SU-DHL-6 (cell line): ENCODE results near the gene ITGAL.

Source experiments
- H2AFZ ChIP-seq: fragments of 200-600 bp; sonication (generic); 2 replicates; pipeline ENCODE4 v1.6.1; 2014; ENCODE audit warnings: low read depth, mild to moderate bottlenecking, moderate library complexity, mixed read lengths, antibody characterized with exemption, low read length; ENCODE audit not compliant: severe bottlenecking
- H3F3A ChIP-seq: fragments of 200-600 bp; shearing (Covaris generic); 2 replicates; pipeline ENCODE4 v1.6.0; 2016; ENCODE audit warnings: antibody characterized with exemption, mild to moderate bottlenecking; ENCODE audit not compliant: insufficient read depth
- H3K27ac ChIP-seq: fragments of 200-600 bp; sonication (generic); 2 replicates; pipeline ENCODE4 v1.5.1; 2016; ENCODE audit warnings: low read depth, mild to moderate bottlenecking, low read length, moderate library complexity, mixed read lengths
- H3K27me3 ChIP-seq: fragments of 200-600 bp; sonication (generic), shearing (Covaris generic); 2 replicates; pipeline ENCODE4 v1.6.0; 2014; ENCODE audit warnings: mild to moderate bottlenecking, low read length
- H3K36me3 ChIP-seq: fragments of 200-600 bp; sonication (generic); 2 replicates; pipeline ENCODE4 v1.6.1; 2014; ENCODE audit warnings: mild to moderate bottlenecking, low read length, mixed read lengths
- H3K4me2 ChIP-seq: fragments of 300-600, 200-600 bp; shearing (Covaris generic), sonication (generic); 2 replicates; pipeline ENCODE4 v1.6.0; 2014; ENCODE audit warnings: low read length, low read depth, mild to moderate bottlenecking; ENCODE audit not compliant: poor library complexity, severe bottlenecking
- H3K4me3 ChIP-seq: fragments of 200-600 bp; sonication (generic); 2 replicates; pipeline ENCODE4 v1.5.1; 2014; ENCODE audit warnings: antibody characterized with exemption, low read length, mild to moderate bottlenecking, mixed read lengths; ENCODE audit not compliant: insufficient read depth, poor library complexity, severe bottlenecking
- H3K79me2 ChIP-seq: fragments of 200-600 bp; sonication (generic); 2 replicates; pipeline ENCODE4 v1.6.1; 2014; ENCODE audit warnings: mild to moderate bottlenecking, low read length, moderate library complexity; ENCODE audit not compliant: insufficient read depth
- H3K9ac ChIP-seq: fragments of 200-600 bp; sonication (generic); 2 replicates; pipeline ENCODE4 v1.7.0; 2014; ENCODE audit warnings: mild to moderate bottlenecking, low read length
- H3K9me2 ChIP-seq: fragments of 200-600 bp; sonication (generic); replicated peaks from 2 replicates; pipeline ENCODE4 v1.6.1; 2014; ENCODE audit warnings: low read length; ENCODE audit not compliant: insufficient read depth
- H3K9me3 ChIP-seq: fragments of 200-600 bp; sonication (generic); 2 replicates; pipeline ENCODE4 v1.6.1; 2014; ENCODE audit warnings: low read length, mixed read lengths; ENCODE audit not compliant: insufficient read depth
- H4K20me1 ChIP-seq: fragments of 200-600 bp; sonication (generic); 2 replicates; pipeline ENCODE4 v1.6.1; 2014; ENCODE audit warnings: low read depth, mild to moderate bottlenecking, antibody characterized with exemption, low read length, moderate library complexity, mixed read lengths
- CTCF ChIP-seq: fragments of 200-600 bp; sonication (generic); IDR thresholded peaks from one replicate; pipeline ENCODE4 v1.5.1; 2017; ENCODE audit warnings: antibody characterized with exemption, mild to moderate bottlenecking, low read length, moderate library complexity; ENCODE audit not compliant: insufficient read depth, poor library complexity, severe bottlenecking
- EZH2phosphoT487 ChIP-seq: fragments of 200-600 bp; sonication (generic), shearing (Covaris generic); conservative IDR thresholded peaks from 2 replicates; pipeline ENCODE4 v1.6.1; 2018; ENCODE audit warnings: mild to moderate bottlenecking, antibody characterized with exemption, low read length, moderate library complexity, mixed read lengths

The ITGAL gene

DNA sequence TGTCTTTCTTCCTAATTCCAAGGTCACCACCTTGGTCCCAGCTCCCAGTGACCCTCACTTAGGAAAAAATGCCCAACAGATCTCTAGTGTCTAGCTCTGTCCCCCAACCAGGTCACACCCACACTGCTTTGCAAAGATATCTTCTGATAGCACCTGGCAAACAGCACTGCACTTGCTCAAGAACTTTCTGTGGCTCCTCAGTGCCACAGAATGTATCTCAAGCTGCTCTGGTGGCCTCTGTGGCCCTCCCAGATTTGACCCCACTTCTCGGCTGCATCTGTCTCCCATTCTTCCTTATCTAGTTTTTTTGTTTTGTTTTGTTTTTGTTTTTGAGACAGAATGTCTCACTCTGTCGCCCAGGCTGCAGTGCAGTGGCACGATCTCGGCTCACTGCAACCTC, 94.0 kb downstream of the ITGAL start:
- Histone ChIP-seq H4K20me1 (no peaks in the 10 kb centered on the region), H3K4me3 (no peak overlapping the region), H2AFZ (no peak overlapping the region), H3K9me3 (no peaks in the 10 kb centered on the region), H3K4me2 (no peak overlapping the region), H3K79me2 (no peaks in the 10 kb centered on the region), H3K9me2 (no peaks in the 10 kb centered on the region), H3F3A (no peaks in the 10 kb centered on the region), H3K36me3 (no peaks in the 10 kb centered on the region), H3K27ac (no peak overlapping the region), H3K9ac (no peak overlapping the region), H3K27me3 (no peaks in the 10 kb centered on the region)
- no peak for TF ChIP-seq CTCF
- TF ChIP-seq EZH2phosphoT487: no peak

- Histone ChIP-seq H4K20me1 (no peaks in the 10 kb centered on the region), H3F3A (no peaks in the 10 kb centered on the region), H3K27ac (no peak overlapping the region), H3K9me3 (no peaks in the 10 kb centered on the region), H3K36me3 (no peaks in the 10 kb centered on the region), H3K79me2 (peaks cover 2% of the 10 kb centered on the region; the same call in 1 of the 2 replicates), H3K4me2 (no peak overlapping the region), H3K4me3 (no peak overlapping the region), H3K9me2 (no peaks in the 10 kb centered on the region), H3K9ac (peak overlapping the region; percentile 7; the same call in 1 of the 2 replicates), H3K27me3 (no peaks in the 10 kb centered on the region), H2AFZ (no peak overlapping the region)
- no peak for TF ChIP-seq EZH2phosphoT487
- no peak for TF ChIP-seq CTCF
These were observed 94.8 kb downstream of the ITGAL start for GRCh38 chr16:30567160-30567990.

DNA sequence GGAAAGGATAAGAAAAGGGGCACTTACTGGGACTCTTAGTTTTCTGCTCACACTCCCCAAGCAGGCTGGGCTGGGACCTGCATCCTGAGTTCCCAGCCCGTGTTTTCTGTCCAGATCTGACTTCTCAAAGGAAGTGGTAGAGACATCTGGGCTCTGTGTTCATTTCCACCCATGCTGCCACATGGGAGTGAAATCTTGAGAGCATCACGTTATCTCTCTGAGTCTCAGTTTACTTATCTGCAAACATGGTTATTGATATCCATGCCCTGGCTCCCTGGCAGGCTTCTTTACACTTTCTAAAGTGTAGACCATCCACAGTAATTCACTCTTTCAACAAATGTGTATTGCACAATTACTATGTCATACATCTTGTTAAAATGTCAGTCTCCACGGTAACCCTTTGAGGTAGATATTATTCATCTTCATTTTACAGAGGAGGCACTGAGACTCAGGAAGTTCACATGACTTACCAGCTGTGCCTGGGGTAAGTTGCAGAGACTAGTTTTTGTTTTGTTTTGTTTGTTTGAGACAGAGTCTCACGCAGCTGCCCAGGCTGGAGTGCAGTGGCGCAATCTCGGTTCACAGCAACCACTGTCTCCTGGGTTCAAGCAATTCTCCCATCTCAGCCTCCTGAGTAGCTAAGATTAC, 95.6 kb downstream of the ITGAL start:
- H3K4me2 ChIP-seq: no peak overlapping the region
- H3K79me2 ChIP-seq: peaks cover 9% of the 10 kb centered on the region
- no peak for TF ChIP-seq EZH2phosphoT487
- no peak for TF ChIP-seq CTCF
- H2AFZ ChIP-seq: no peak overlapping the region
- H3K4me3 ChIP-seq: no peak overlapping the region
- H3K9ac ChIP-seq: peak overlapping the region; percentile 7; the same call in 1 of the 2 replicates
- no peaks in the 10 kb centered on the region for H3K9me3 ChIP-seq
- H4K20me1 ChIP-seq: no peaks in the 10 kb centered on the region
- H3F3A ChIP-seq: no peaks in the 10 kb centered on the region
- no peak overlapping the region for H3K27ac ChIP-seq
- no peaks in the 10 kb centered on the region for H3K36me3 ChIP-seq
- H3K9me2 ChIP-seq: no peaks in the 10 kb centered on the region
- H3K27me3 ChIP-seq: no peaks in the 10 kb centered on the region
